ENCODE measurements around the gene SLC25A13. TPM values are rescaled to one million over a fixed set of nuclear protein-coding genes. Genes with fewer than 3 reads are reported as not detected.

Gene SLC25A13
- total RNA-seq, 1 experiment from 2014 or later: 102 TPM

- no peak for DNase-seq
- Histone ChIP-seq H3K4me1 (no peaks in the 10 kb centered on the region), H3K27me3 (replicated peaks; ENCODE audit: control insufficient read depth, insufficient read depth, low read length) (no peaks in the 10 kb centered on the region), H3K9me3 (no peaks in the 10 kb centered on the region), H3K36me3 (ENCODE audit: control insufficient read depth, insufficient read depth, low read length) (no peaks in the 10 kb centered on the region; the same call in 1 of the 2 replicates), H3K4me3 (ENCODE audit: low read depth, low read length) (no peak overlapping the region)
- peaks cover 7% of the 10 kb centered on the region for H3K4me1 Mint-ChIP-seq (ENCODE audit: low read depth, unreplicated experiment)
- H3K27me3 Mint-ChIP-seq (ENCODE audit: insufficient read depth, unreplicated experiment): no peaks in the 10 kb centered on the region
- intact Hi-C loops (cut with micrococcal nuclease; ENCODE audit: unreplicated experiment): no loop called here
- no peaks in the 10 kb centered on the region for H3K9me3 Mint-ChIP-seq (ENCODE audit: unreplicated experiment)
- no peak overlapping the region for H3K4me3 Mint-ChIP-seq (ENCODE audit: unreplicated experiment)
- no TSS peak for BruUV-seq (replicated peaks)
- peak overlapping the region; percentile 3 for H3K27ac Mint-ChIP-seq (ENCODE audit: unreplicated experiment)
- POLR2A ChIA-PET: no interaction called here
- TF ChIP-seq CTCF (IDR thresholded peaks at IDR 0.05; ENCODE audit: insufficient read depth in 1 of 2, low read depth in 1 of 2, low read length in 1 of 2, severe bottlenecking in 1 of 2, unreplicated experiment in 1 of 2): no peak
- CTCF ChIA-PET: no interaction called here
- peaks cover 57% of the 10 kb centered on the region for H3K36me3 Mint-ChIP-seq (ENCODE audit: insufficient read depth, unreplicated experiment)
Observed at GRCh38 chr7:96136600-96137239, 185.2 kb downstream of the SLC25A13 start.

GRCh38 chr7:96135241-96135640 is 186.7 kb downstream of the SLC25A13 start:
- peaks cover 57% of the 10 kb centered on the region for H3K36me3 Mint-ChIP-seq (ENCODE audit: insufficient read depth, unreplicated experiment)
- intact Hi-C loops (cut with micrococcal nuclease; ENCODE audit: unreplicated experiment): no loop called here
- no peak for TF ChIP-seq CTCF (IDR thresholded peaks at IDR 0.05; ENCODE audit: insufficient read depth in 1 of 2, low read depth in 1 of 2, low read length in 1 of 2, severe bottlenecking in 1 of 2, unreplicated experiment in 1 of 2)
- H3K9me3 Mint-ChIP-seq (ENCODE audit: unreplicated experiment): no peaks in the 10 kb centered on the region
- POLR2A ChIA-PET: no interaction called here
- H3K36me3 ChIP-seq (ENCODE audit: control insufficient read depth, insufficient read depth, low read length): no peaks in the 10 kb centered on the region
- no peaks in the 10 kb centered on the region for H3K4me1 ChIP-seq
- H3K27ac Mint-ChIP-seq (ENCODE audit: unreplicated experiment): no peak overlapping the region
- no peaks in the 10 kb centered on the region for H3K27me3 Mint-ChIP-seq (ENCODE audit: insufficient read depth, unreplicated experiment)
- H3K4me3 ChIP-seq (ENCODE audit: low read depth, low read length): no peak overlapping the region
- CTCF ChIA-PET: no interaction called here
- no peaks in the 10 kb centered on the region for H3K27me3 ChIP-seq (replicated peaks; ENCODE audit: control insufficient read depth, insufficient read depth, low read length)
- H3K9me3 ChIP-seq: no peaks in the 10 kb centered on the region
- peaks cover 7% of the 10 kb centered on the region for H3K4me1 Mint-ChIP-seq (ENCODE audit: low read depth, unreplicated experiment)
- no TSS peak for BruUV-seq (replicated peaks)
- DNase-seq: no peak
- H3K4me3 Mint-ChIP-seq (ENCODE audit: unreplicated experiment): no peak overlapping the region

GRCh38 chr7:96131525-96131924 is 190.4 kb downstream of the SLC25A13 start:
- no peaks in the 10 kb centered on the region for H3K9me3 Mint-ChIP-seq (ENCODE audit: unreplicated experiment)
- H3K4me3 ChIP-seq (ENCODE audit: low read depth, low read length): no peak overlapping the region
- peaks cover 10% of the 10 kb centered on the region for H3K4me1 Mint-ChIP-seq (ENCODE audit: low read depth, unreplicated experiment)
- H3K36me3 Mint-ChIP-seq (ENCODE audit: insufficient read depth, unreplicated experiment): peaks cover 48% of the 10 kb centered on the region
- BruUV-seq (replicated peaks): no TSS peak
- no peaks in the 10 kb centered on the region for H3K36me3 ChIP-seq (ENCODE audit: control insufficient read depth, insufficient read depth, low read length)
- no peaks in the 10 kb centered on the region for H3K27me3 ChIP-seq (replicated peaks; ENCODE audit: control insufficient read depth, insufficient read depth, low read length)
- TF ChIP-seq CTCF (IDR thresholded peaks at IDR 0.05; ENCODE audit: insufficient read depth in 1 of 2, low read depth in 1 of 2, low read length in 1 of 2, severe bottlenecking in 1 of 2, unreplicated experiment in 1 of 2): peak in 1 of 2 experiments; percentile 16
- intact Hi-C loops (cut with micrococcal nuclease; ENCODE audit: unreplicated experiment): loop anchor here (5.0 kb wide), 1 partner anchor 36 kb away; no protein-coding TSS in a partner anchor
- H3K27ac Mint-ChIP-seq (ENCODE audit: unreplicated experiment): no peak overlapping the region
- H3K27me3 Mint-ChIP-seq (ENCODE audit: insufficient read depth, unreplicated experiment): no peaks in the 10 kb centered on the region
- POLR2A ChIA-PET: no interaction called here
- H3K9me3 ChIP-seq: no peaks in the 10 kb centered on the region
- no peak overlapping the region for H3K4me3 Mint-ChIP-seq (ENCODE audit: unreplicated experiment)
- CTCF ChIA-PET: interaction anchor here (0.7 kb wide), 1 partner anchor 64 kb away, joined by 3 read pairs; no protein-coding TSS in a partner anchor
- DNase-seq: peak in 1 of 2 experiments; percentile 17
- peaks cover 9% of the 10 kb centered on the region for H3K4me1 ChIP-seq

Measured in Caco-2 (cell line).